ENCODE results near the gene PEX5L. TPM values are rescaled to one million over a fixed set of nuclear protein-coding genes. Genes with fewer than 3 reads are reported as not detected.

The PEX5L gene
- total and polyA plus RNA-seq, 2 donors (not counting 1 experiment from before 2014, with no cell fraction given) = not detected

- no peak overlapping the region for H2AFZ ChIP-seq (ENCODE audit: insufficient read depth, low read depth, low read length, poor library complexity, severe bottlenecking)
- H3K4me3 ChIP-seq (ENCODE audit: control extremely low read depth in 1 of 5, extremely low read depth in 1 of 5, insufficient read depth in 1 of 5, low read depth in 2 of 5, low read length in 4 of 5) = no peak overlapping the region
- DNase-seq (no peak), ATAC-seq (ENCODE audit: low read depth) (no peak)
- peaks cover 0 to 4% (median 1%) of the 10 kb centered on the region in 4 experiments for H3K27me3 ChIP-seq (replicated peaks in 1 of 4; ENCODE audit: control extremely low read depth in 1 of 4, control insufficient read depth in 3 of 4, insufficient read depth in 4 of 4, low read length in 3 of 4)
- CTCF ChIA-PET = no interaction called here
- no peak overlapping the region for H3K4me3 Mint-ChIP-seq
- intact Hi-C loops (cut with micrococcal nuclease) = no loop called here
- H3K4me1 ChIP-seq (ENCODE audit: control insufficient read depth in 2 of 2, insufficient read depth in 2 of 2, low read length in 2 of 2) = peaks cover 0 to 7% of the 10 kb centered on the region in 2 donors
- H3K27ac Mint-ChIP-seq = no peak overlapping the region
- 88% methylated on average over 1 of the region's 3 CpGs for WGBS (ENCODE audit: insufficient coverage)
- H3K9ac ChIP-seq (ENCODE audit: low read length) = no peak overlapping the region
- POLR2A ChIA-PET = no interaction called here
- H3K9me3 ChIP-seq (ENCODE audit: control extremely low read depth in 1 of 3, control insufficient read depth in 2 of 3, insufficient read depth in 1 of 3, low read length in 2 of 3) = peaks cover 0 to 1% (median 0%) of the 10 kb centered on the region in 3 donors
- no peaks in the 10 kb centered on the region for H4K20me1 ChIP-seq (ENCODE audit: control insufficient read depth, insufficient read depth, low read length, poor library complexity, severe bottlenecking)
- no peak for TF ChIP-seq EZH2 (IDR thresholded peaks at IDR 0.05; ENCODE audit: borderline replicate concordance, insufficient read depth, low read depth, low read length, poor library complexity, severe bottlenecking)
- TF ChIP-seq CTCF (IDR thresholded peaks at IDR 0.05) = no peak
- H3K4me1 Mint-ChIP-seq = peaks cover 5% of the 10 kb centered on the region
- H3K27ac ChIP-seq (ENCODE audit: low read length in 2 of 2) = no peak overlapping the region
- H3K9me3 Mint-ChIP-seq (ENCODE audit: insufficient read depth) = no peaks in the 10 kb centered on the region
- H3K36me3 ChIP-seq (replicated peaks in 1 of 2; ENCODE audit: control extremely low read depth in 1 of 2, control insufficient read depth in 1 of 2, extremely low read depth in 1 of 2, insufficient read depth in 2 of 2, low read length in 1 of 2) = no peaks in the 10 kb centered on the region
- peaks cover 33% of the 10 kb centered on the region for H3K27me3 Mint-ChIP-seq
- no peaks in the 10 kb centered on the region for H3K79me2 ChIP-seq (ENCODE audit: control insufficient read depth, insufficient read depth, low read length)
- H3K4me2 ChIP-seq (replicated peaks; ENCODE audit: low read depth, low read length, poor library complexity, severe bottlenecking) = no peak overlapping the region
Measured at GRCh38 chr3:179964890-179965289, 71.8 kb downstream of the PEX5L start.

DNA sequence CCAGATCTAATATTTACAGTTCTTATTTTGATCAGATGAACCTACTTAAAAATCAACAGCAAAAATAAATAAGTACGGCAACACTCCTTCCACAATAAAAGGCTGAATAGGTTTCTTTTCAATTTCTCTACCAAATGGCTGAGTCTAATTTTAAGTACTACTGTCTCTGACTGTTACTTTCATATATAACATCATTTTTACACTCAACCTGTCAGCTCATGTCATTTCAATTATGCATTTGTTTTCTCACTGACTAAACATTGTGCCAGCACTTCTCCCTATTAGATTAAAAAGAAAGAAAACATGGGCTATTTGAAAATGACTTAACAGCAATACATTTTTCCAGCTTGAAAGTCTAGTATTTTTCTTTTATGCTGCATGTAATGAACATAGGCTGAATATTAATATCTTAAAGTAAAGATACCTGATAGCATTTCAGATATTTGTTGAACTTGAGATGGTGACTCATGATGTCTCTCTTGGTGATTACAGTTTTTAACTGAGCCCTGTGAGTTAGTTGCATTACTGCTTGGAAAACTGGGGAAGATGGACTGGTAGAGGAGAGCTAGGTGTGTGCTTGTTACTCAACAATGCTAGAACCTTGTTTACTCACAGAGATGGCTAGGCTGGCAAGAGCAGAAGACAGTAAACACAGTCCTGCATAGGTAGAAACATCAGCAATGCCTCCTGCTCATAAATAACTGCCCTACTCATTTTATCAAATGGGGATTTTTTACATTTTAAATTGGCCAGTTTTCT lies 73.9 kb downstream of the PEX5L start:
- ATAC-seq (ENCODE audit: low read depth) (no peak), DNase-seq (no peak)
- H3K4me1 Mint-ChIP-seq = peaks cover 5% of the 10 kb centered on the region
- intact Hi-C loops (cut with micrococcal nuclease) = no loop called here
- no peak overlapping the region for H3K9ac ChIP-seq (ENCODE audit: low read length)
- ChIA-PET CTCF (no interaction called here), POLR2A (no interaction called here)
- peaks cover 0 to 7% of the 10 kb centered on the region in 2 donors for H3K4me1 ChIP-seq (ENCODE audit: control insufficient read depth in 2 of 2, insufficient read depth in 2 of 2, low read length in 2 of 2)
- H3K79me2 ChIP-seq (ENCODE audit: control insufficient read depth, insufficient read depth, low read length) = no peaks in the 10 kb centered on the region
- H3K27ac Mint-ChIP-seq = no peak overlapping the region
- TF ChIP-seq EZH2 (IDR thresholded peaks at IDR 0.05; ENCODE audit: borderline replicate concordance, insufficient read depth, low read depth, low read length, poor library complexity, severe bottlenecking) (no peak), CTCF (IDR thresholded peaks at IDR 0.05) (no peak)
- H3K27me3 ChIP-seq (replicated peaks in 1 of 4; ENCODE audit: control extremely low read depth in 1 of 4, control insufficient read depth in 3 of 4, insufficient read depth in 4 of 4, low read length in 3 of 4) = peaks cover 0 to 12% (median 5%) of the 10 kb centered on the region in 4 experiments
- H3K27me3 Mint-ChIP-seq = peaks cover 37% of the 10 kb centered on the region
- no peak overlapping the region for H3K27ac ChIP-seq (ENCODE audit: low read length in 2 of 2)
- H2AFZ ChIP-seq (ENCODE audit: insufficient read depth, low read depth, low read length, poor library complexity, severe bottlenecking) = no peak overlapping the region
- no peak overlapping the region for H3K4me3 Mint-ChIP-seq
- no peaks in the 10 kb centered on the region for H4K20me1 ChIP-seq (ENCODE audit: control insufficient read depth, insufficient read depth, low read length, poor library complexity, severe bottlenecking)
- no peaks in the 10 kb centered on the region for H3K9me3 Mint-ChIP-seq (ENCODE audit: insufficient read depth)
- no CpG with 5 or more reads among the region's 1 CpG for WGBS (ENCODE audit: insufficient coverage)
- no peaks in the 10 kb centered on the region for H3K36me3 ChIP-seq (replicated peaks in 1 of 2; ENCODE audit: control extremely low read depth in 1 of 2, control insufficient read depth in 1 of 2, extremely low read depth in 1 of 2, insufficient read depth in 2 of 2, low read length in 1 of 2)
- H3K4me2 ChIP-seq (replicated peaks; ENCODE audit: low read depth, low read length, poor library complexity, severe bottlenecking) = no peak overlapping the region
- no peak overlapping the region for H3K4me3 ChIP-seq (ENCODE audit: control extremely low read depth in 1 of 5, extremely low read depth in 1 of 5, insufficient read depth in 1 of 5, low read depth in 2 of 5, low read length in 4 of 5)
- H3K9me3 ChIP-seq (ENCODE audit: control extremely low read depth in 1 of 3, control insufficient read depth in 2 of 3, insufficient read depth in 1 of 3, low read length in 2 of 3) = peaks cover 0 to 1% (median 0%) of the 10 kb centered on the region in 3 donors
